ENCODE data around the gene GAN.
"Not testable (repeated sequence)": the region's sequence is repeated elsewhere in the genome, so short reads cannot be mapped to it uniquely, and the experiment has no call there.

Gene GAN

GRCh38 chr16:81397058-81397878 lies 82.5 kb downstream of the GAN start:
- DNase-seq (ENCODE audit: low read depth in 1 of 2, low spot score in 1 of 2) = no peak

- DNase-seq (ENCODE audit: low read depth in 1 of 2, low spot score in 1 of 2) = no peak
These were observed 83.2 kb downstream of the GAN start for GRCh38 chr16:81397879-81398520.

- DNase-seq (ENCODE audit: low read depth in 1 of 2, low spot score in 1 of 2) = no peak
These were observed 85.1 kb downstream of the GAN start for GRCh38 chr16:81399909-81400308.

- no peak for DNase-seq (ENCODE audit: low read depth in 1 of 2, low spot score in 1 of 2)
These were observed 86.5 kb downstream of the GAN start for GRCh38 chr16:81401035-81401950.

GRCh38 chr16:81403208-81403600 lies 88.4 kb downstream of the GAN start:
- no peak for DNase-seq (ENCODE audit: low read depth in 1 of 2, low spot score in 1 of 2)

GRCh38 chr16:81403601-81404391 lies 89.0 kb downstream of the GAN start:
- peak; percentile 57 to 71 for DNase-seq (ENCODE audit: low read depth in 1 of 2, low spot score in 1 of 2)

- not testable (repeated sequence) for DNase-seq (ENCODE audit: low read depth in 1 of 2, low spot score in 1 of 2)
These were observed 90.2 kb downstream of the GAN start for GRCh38 chr16:81405002-81405401.

GRCh38 chr16:81405702-81406113 lies 90.9 kb downstream of the GAN start:
- no peak for DNase-seq (ENCODE audit: low read depth in 1 of 2, low spot score in 1 of 2)

- no peak for DNase-seq (ENCODE audit: low read depth in 1 of 2, low spot score in 1 of 2)
These were observed 93.7 kb downstream of the GAN start for GRCh38 chr16:81408409-81408950.

GRCh38 chr16:81409016-81409556 lies 94.3 kb downstream of the GAN start:
- DNase-seq (ENCODE audit: low read depth in 1 of 2, low spot score in 1 of 2) = no peak

GRCh38 chr16:81410643-81411293 lies 96.0 kb downstream of the GAN start:
- no peak for DNase-seq (ENCODE audit: low read depth in 1 of 2, low spot score in 1 of 2)

- no peak for DNase-seq (ENCODE audit: low read depth in 1 of 2, low spot score in 1 of 2)
These were observed 98.7 kb downstream of the GAN start for GRCh38 chr16:81413245-81413990.

GRCh38 chr16:81415751-81416150 lies 101.0 kb downstream of the GAN start:
- no peak for DNase-seq (ENCODE audit: low read depth in 1 of 2, low spot score in 1 of 2)

- no peak for DNase-seq (ENCODE audit: low read depth in 1 of 2, low spot score in 1 of 2)
These were observed 102.0 kb downstream of the GAN start for GRCh38 chr16:81416749-81417148.

GRCh38 chr16:81417210-81417609 lies 102.4 kb downstream of the GAN start:
- no peak for DNase-seq (ENCODE audit: low read depth in 1 of 2, low spot score in 1 of 2)

GRCh38 chr16:81419806-81420205 lies 105.0 kb downstream of the GAN start:
- no peak for DNase-seq (ENCODE audit: low read depth in 1 of 2, low spot score in 1 of 2)

GRCh38 chr16:81421126-81421525 lies 106.4 kb downstream of the GAN start:
- no peak for DNase-seq (ENCODE audit: low read depth in 1 of 2, low spot score in 1 of 2)

GRCh38 chr16:81421536-81421935 lies 106.8 kb downstream of the GAN start:
- DNase-seq (ENCODE audit: low read depth in 1 of 2, low spot score in 1 of 2) = no peak

GRCh38 chr16:81422153-81422552 lies 107.4 kb downstream of the GAN start:
- not testable (repeated sequence) for DNase-seq (ENCODE audit: low read depth in 1 of 2, low spot score in 1 of 2)
